DOHH2 (cell line): ENCODE data around the gene PKHD1.

Source experiments
- H3F3A ChIP-seq: fragments of 200-600 bp; sonication (generic), shearing (Covaris generic); 2 replicates; pipeline ENCODE4 v1.6.0; 2016; ENCODE audit warnings: antibody characterized with exemption, mild to moderate bottlenecking; ENCODE audit not compliant: control insufficient read depth, insufficient read depth
- H3K27ac ChIP-seq: fragments of 200-600 bp; sonication (generic); 2 replicates; pipeline ENCODE4 v1.5.1; 2014; ENCODE audit warnings: low read depth, mild to moderate bottlenecking, low read length, moderate library complexity
- H3K27me3 ChIP-seq: fragments of 200-600 bp; sonication (generic); 2 replicates; pipeline ENCODE4 v1.6.1; 2014; ENCODE audit warnings: mild to moderate bottlenecking, low read length, mixed read lengths; ENCODE audit not compliant: control insufficient read depth
- H3K36me3 ChIP-seq: fragments of 200-600 bp; sonication (generic); 2 replicates; pipeline ENCODE4 v1.6.1; 2014; ENCODE audit warnings: mild to moderate bottlenecking, low read length, moderate library complexity, mixed read lengths; ENCODE audit not compliant: control insufficient read depth
- H3K4me1 ChIP-seq: fragments of 200-600 bp; sonication (generic); 2 replicates; pipeline ENCODE4 v1.6.1; 2014; ENCODE audit warnings: mild to moderate bottlenecking, low read length, mixed read lengths; ENCODE audit not compliant: control insufficient read depth
- H3K4me2 ChIP-seq: fragments of 200-600 bp; sonication (generic); 2 replicates; pipeline ENCODE4 v1.6.0; 2014; ENCODE audit warnings: mild to moderate bottlenecking, low read length, moderate library complexity
- H3K4me3 ChIP-seq: fragments of 200-600 bp; sonication (generic); 2 replicates; pipeline ENCODE4 v1.5.1; 2014; ENCODE audit warnings: mild to moderate bottlenecking, low read length, mixed read lengths
- H3K79me2 ChIP-seq: fragments of 200-600 bp; sonication (generic); 2 replicates; pipeline ENCODE4 v1.6.1; 2014; ENCODE audit warnings: mild to moderate bottlenecking, low read length, mixed read lengths; ENCODE audit not compliant: control insufficient read depth
- H3K9me2 ChIP-seq: fragments of 200-600 bp; sonication (generic); replicated peaks from 2 replicates; pipeline ENCODE4 v1.6.1; 2014; ENCODE audit warnings: mild to moderate bottlenecking, low read length, mixed read lengths; ENCODE audit not compliant: control insufficient read depth
- H3K9me3 ChIP-seq: fragments of 200-600 bp; sonication (generic); 2 replicates; pipeline ENCODE4 v1.6.1; 2014; ENCODE audit warnings: antibody characterized with exemption, low read length, mixed read lengths; ENCODE audit not compliant: control insufficient read depth, insufficient read depth
- H4K20me1 ChIP-seq: fragments of 200-600 bp; sonication (generic); 2 replicates; pipeline ENCODE4 v1.6.0; 2014; ENCODE audit warnings: low read depth, mild to moderate bottlenecking, antibody characterized with exemption, low read length, moderate library complexity; ENCODE audit not compliant: control insufficient read depth, insufficient read depth
- CTCF ChIP-seq: fragments of 200-600 bp; sonication (generic); IDR thresholded peaks from one replicate; pipeline ENCODE4 v1.5.1; 2014; ENCODE audit warnings: antibody characterized with exemption, mild to moderate bottlenecking, low read depth, low read length; ENCODE audit not compliant: poor library complexity, severe bottlenecking
- EZH2phosphoT487 ChIP-seq: fragments of 200-600 bp; sonication (generic); IDR thresholded peaks from 2 replicates; pipeline ENCODE4 v1.6.1; 2017; ENCODE audit warnings: borderline replicate concordance, mild to moderate bottlenecking, antibody characterized with exemption, low read length, moderate library complexity, mixed read lengths

PKHD1 gene

GRCh38 chr6:51737580-51738360 lies 349.6 kb downstream of the PKHD1 start:
- TF ChIP-seq CTCF (no peak), EZH2phosphoT487 (no peak)

GRCh38 chr6:51725155-51725554 lies 362.3 kb downstream of the PKHD1 start:
- H3K9me2 ChIP-seq: no peaks in the 10 kb centered on the region
- no peaks in the 10 kb centered on the region for H3F3A ChIP-seq
- no peaks in the 10 kb centered on the region for H3K36me3 ChIP-seq
- H3K9me3 ChIP-seq: no peaks in the 10 kb centered on the region
- H4K20me1 ChIP-seq: no peaks in the 10 kb centered on the region
- no peak for TF ChIP-seq EZH2phosphoT487
- no peak for TF ChIP-seq CTCF
- H3K4me2 ChIP-seq: no peak overlapping the region
- no peaks in the 10 kb centered on the region for H3K4me1 ChIP-seq
- H3K27ac ChIP-seq: no peak overlapping the region
- no peaks in the 10 kb centered on the region for H3K79me2 ChIP-seq
- no peaks in the 10 kb centered on the region for H3K27me3 ChIP-seq
- no peak overlapping the region for H3K4me3 ChIP-seq

More at GRCh38 chr6:51737580-51738360, 349.6 kb downstream of the PKHD1 start:
- H3K4me1 ChIP-seq: no peaks in the 10 kb centered on the region
- no peak overlapping the region for H3K4me2 ChIP-seq
- no peak overlapping the region for H3K4me3 ChIP-seq
- no peaks in the 10 kb centered on the region for H3K9me2 ChIP-seq
- no peaks in the 10 kb centered on the region for H3K27me3 ChIP-seq
- H3K9me3 ChIP-seq: no peaks in the 10 kb centered on the region
- H4K20me1 ChIP-seq: no peaks in the 10 kb centered on the region
- H3F3A ChIP-seq: no peaks in the 10 kb centered on the region
- no peak overlapping the region for H3K27ac ChIP-seq
- no peaks in the 10 kb centered on the region for H3K36me3 ChIP-seq
- H3K79me2 ChIP-seq: no peaks in the 10 kb centered on the region

- H3K4me1 ChIP-seq: no peaks in the 10 kb centered on the region
- H3K79me2 ChIP-seq: no peaks in the 10 kb centered on the region
- no peaks in the 10 kb centered on the region for H3K36me3 ChIP-seq
- H3K27me3 ChIP-seq: no peaks in the 10 kb centered on the region
- H3K4me2 ChIP-seq: no peak overlapping the region
- H3K27ac ChIP-seq: no peak overlapping the region
- H3K9me2 ChIP-seq: no peaks in the 10 kb centered on the region
- H4K20me1 ChIP-seq: no peaks in the 10 kb centered on the region
- no peak overlapping the region for H3K4me3 ChIP-seq
- no peaks in the 10 kb centered on the region for H3K9me3 ChIP-seq
- TF ChIP-seq EZH2phosphoT487 (no peak), CTCF (no peak)
- H3F3A ChIP-seq: no peaks in the 10 kb centered on the region
Observed at GRCh38 chr6:51720327-51720726, 367.1 kb downstream of the PKHD1 start.
